Uterus (tissue), 2 donors: ENCODE data around the gene TOR1AIP1.

ENCODE experiments used
- CTCF ChIP-seq, 4 experiments: fragments of 200-600 bp in 2 of 4; fragments of 450-650 bp in 2 of 4; sonication (generic) in 2 of 4; IDR thresholded peaks; one replicate each; pipeline ENCODE4 v1.5.1; 2016 to 2019; ENCODE audit warnings: antibody characterized with exemption in 4 of 4, mild to moderate bottlenecking in 2 of 4, moderate library complexity in 1 of 4
- POLR2A ChIP-seq, 2 donors: fragments of 450-650 bp; IDR thresholded peaks; one replicate each; pipeline ENCODE4 v1.6.1; 2016; ENCODE audit warnings: antibody characterized with exemption in 2 of 2, mild to moderate bottlenecking in 1 of 2, moderate library complexity in 1 of 2

GRCh38 chr1:179881642-179882252 is 338 bp upstream of the TOR1AIP1 start:
- TF ChIP-seq CTCF (IDR thresholded peaks at IDR 0.05) = no peak
- TF ChIP-seq POLR2A (IDR thresholded peaks at IDR 0.05) = no peak
